ENCODE results near the gene MBD3L2B. TPM values are rescaled to one million over a fixed set of nuclear protein-coding genes. Genes with fewer than 3 reads are reported as not detected.

Gene MBD3L2B
- total RNA-seq, 3 donors from 2014 or later: not detected

Other genes starting within 250 kb of the MBD3L2B start
- gene VAV1, start 248.7 kb downstream of the MBD3L2B start, total RNA-seq: 10 to 100 TPM; 65.7 to 75.6 (median 70.7) TPM
- 1 to 10 TPM; 2.2 to 3.1 (median 2.7) TPM for gene ADGRE1, start 133.9 kb downstream of the MBD3L2B start, total RNA-seq
- gene MBD3L5, start 9.1 kb upstream of the MBD3L2B start, total RNA-seq: not detected
- gene MBD3L4, start 18.7 kb upstream of the MBD3L2B start, total RNA-seq: not detected
- gene MBD3L2, start 27.9 kb upstream of the MBD3L2B start, total RNA-seq: not detected
- gene MBD3L3, start 37.2 kb upstream of the MBD3L2B start, total RNA-seq: not detected
- 10 to 100 TPM; 12.1 to 13.2 (median 13.0) TPM for gene ZNF557, start 48.3 kb upstream of the MBD3L2B start, total RNA-seq

Data from activated T-cell treated with anti-CD3 and anti-CD28 coated beads, Interleukin-2, amount 50 U/mL, for 4 hours (primary cell).